Testis (tissue), 3 donors: ENCODE results near the gene DPP10. TPM values are rescaled to one million over a fixed set of nuclear protein-coding genes. Genes with fewer than 3 reads are reported as not detected.

Source experiments
- DNase-seq: peaks from one replicate; pipeline ENCODE4 v3.0.0-alpha.2; 2019
- H3K27ac ChIP-seq, 2 donors: fragments of 200-600 bp; sonication (generic); one replicate each; pipeline ENCODE4 v1.5.1; 2019
- H3K27me3 ChIP-seq: fragments of 200-600 bp; sonication (generic); one replicate; pipeline ENCODE4 v1.5.1; 2019
- H3K36me3 ChIP-seq: fragments of 200-600 bp; sonication (generic); one replicate; pipeline ENCODE4 v1.5.1; 2017; ENCODE audit warnings: low read depth; ENCODE audit errors: missing control alignments
- H3K4me1 ChIP-seq: fragments of 200-600 bp; sonication (generic); one replicate; pipeline ENCODE4 v1.5.1; 2019
- H3K4me3 ChIP-seq, 2 donors: fragments of 200-600 bp; sonication (generic); one replicate each; pipeline ENCODE4 v1.5.1; 2017 to 2019
- H3K9me3 ChIP-seq: fragments of 200-600 bp; sonication (generic); one replicate; pipeline ENCODE4 v1.5.1; 2017
- POLR2A ChIP-seq: fragments of 450-650 bp; IDR thresholded peaks from one replicate; pipeline ENCODE4 v1.6.1; 2017; ENCODE audit warnings: antibody characterized with exemption, mild to moderate bottlenecking, moderate library complexity
- WGBS, 2 donors: methylation state at CpG; one replicate each; pipeline ENCODE4 v1.1.5; 2018; 5-methylcytosine and 5-hydroxymethylcytosine counted together
- intact Hi-C: fragments of 100-400 bp; cut with DNase I; formaldehyde crosslinking; loops from one replicate; pipeline ENCODE4 v1.15.1; 2023; ENCODE audit warnings: low total_unique reads
- polyA plus RNA-seq: library from polyadenylated mRNA; stranded (reverse); fragments of 350-450 nt; fragmentation: Illumina TruSeq; extraction: RNeasy Lipid Tissue Mini Kit (QIAGEN cat#74804); gene quantifications from one replicate; pipeline ENCODE4 v1.2.3, GENCODE V29; 2014; ENCODE audit warnings: low read depth, low replicate concordance; ENCODE audit not compliant: insufficient read depth
- total RNA-seq, 2 donors: library from RNA; depleted of rRNA; stranded (reverse); fragments of >200 nt; gene quantifications; one replicate each; pipeline ENCODE4 v1.2.3, GENCODE V29; 2016
- TF ChIP-seq, protein P1 (sequence below), 3 experiments: fragments of 450-650 bp in 2 of 3; fragments of 200-600 bp in 1 of 3; sonication (generic) in 1 of 3; IDR thresholded peaks; one replicate each; pipeline ENCODE4 v1.5.1; 2016 to 2019; ENCODE audit warnings: antibody characterized with exemption in 3 of 3, mild to moderate bottlenecking in 2 of 3, moderate library complexity in 1 of 3

The DPP10 gene
- total and polyA plus RNA-seq, 3 donors from 2014 or later: 1.7 to 6.7 (median 6.7) TPM

- intact Hi-C loops: no loop called here
- Histone ChIP-seq H3K9me3 (no peaks in the 10 kb centered on the region), H3K27ac (no peak overlapping the region), H3K4me3 (no peak overlapping the region), H3K4me1 (no peaks in the 10 kb centered on the region), H3K36me3 (no peaks in the 10 kb centered on the region), H3K27me3 (no peaks in the 10 kb centered on the region)
- no peak for DNase-seq
- TF ChIP-seq, protein P1, sequence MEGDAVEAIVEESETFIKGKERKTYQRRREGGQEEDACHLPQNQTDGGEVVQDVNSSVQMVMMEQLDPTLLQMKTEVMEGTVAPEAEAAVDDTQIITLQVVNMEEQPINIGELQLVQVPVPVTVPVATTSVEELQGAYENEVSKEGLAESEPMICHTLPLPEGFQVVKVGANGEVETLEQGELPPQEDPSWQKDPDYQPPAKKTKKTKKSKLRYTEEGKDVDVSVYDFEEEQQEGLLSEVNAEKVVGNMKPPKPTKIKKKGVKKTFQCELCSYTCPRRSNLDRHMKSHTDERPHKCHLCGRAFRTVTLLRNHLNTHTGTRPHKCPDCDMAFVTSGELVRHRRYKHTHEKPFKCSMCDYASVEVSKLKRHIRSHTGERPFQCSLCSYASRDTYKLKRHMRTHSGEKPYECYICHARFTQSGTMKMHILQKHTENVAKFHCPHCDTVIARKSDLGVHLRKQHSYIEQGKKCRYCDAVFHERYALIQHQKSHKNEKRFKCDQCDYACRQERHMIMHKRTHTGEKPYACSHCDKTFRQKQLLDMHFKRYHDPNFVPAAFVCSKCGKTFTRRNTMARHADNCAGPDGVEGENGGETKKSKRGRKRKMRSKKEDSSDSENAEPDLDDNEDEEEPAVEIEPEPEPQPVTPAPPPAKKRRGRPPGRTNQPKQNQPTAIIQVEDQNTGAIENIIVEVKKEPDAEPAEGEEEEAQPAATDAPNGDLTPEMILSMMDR (IDR thresholded peaks at IDR 0.05): no peak
- no peak for TF ChIP-seq POLR2A
- WGBS, 2 donors: 76 to 79% methylated on average over 4 of the region's 4 CpGs
Measured at GRCh38 chr2:115314119-115314518, 871.7 kb downstream of the DPP10 start.

- H3K9me3 ChIP-seq: no peaks in the 10 kb centered on the region
- H3K27ac ChIP-seq: no peak overlapping the region
- intact Hi-C loops: no loop called here
- H3K4me3 ChIP-seq: no peak overlapping the region
- no peaks in the 10 kb centered on the region for H3K36me3 ChIP-seq
- H3K27me3 ChIP-seq: no peaks in the 10 kb centered on the region
- TF ChIP-seq POLR2A: no peak
- TF ChIP-seq, protein P1 (IDR thresholded peaks at IDR 0.05): no peak
- no peaks in the 10 kb centered on the region for H3K4me1 ChIP-seq
- WGBS, 2 donors: 71 to 80% methylated on average over 1 of the region's 1 CpG
- DNase-seq: no peak
Measured at GRCh38 chr2:115327061-115327460, 884.6 kb downstream of the DPP10 start.

DNA sequence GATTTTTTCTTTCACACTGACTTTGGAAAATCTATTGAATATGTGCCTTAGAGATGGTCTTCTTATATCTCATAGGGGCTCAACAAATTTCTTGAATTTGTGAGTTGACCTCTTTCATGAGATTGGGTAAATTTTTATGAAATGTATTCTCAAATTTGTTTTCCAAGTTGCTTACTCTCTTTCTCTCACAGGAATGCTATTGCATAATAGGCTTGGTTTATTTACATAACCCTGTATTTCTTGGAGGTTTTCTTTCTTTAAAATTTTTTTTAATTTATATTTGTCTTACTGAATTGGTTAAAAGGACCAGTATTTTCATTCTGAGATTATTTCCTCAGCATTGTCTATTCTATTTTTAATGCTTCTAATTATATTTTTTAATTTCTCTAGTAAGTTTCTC is 917.1 kb downstream of the DPP10 start:
- intact Hi-C loops: no loop called here
- Histone ChIP-seq H3K27ac (no peak overlapping the region), H3K4me1 (no peaks in the 10 kb centered on the region), H3K4me3 (no peak overlapping the region), H3K36me3 (no peaks in the 10 kb centered on the region), H3K9me3 (no peaks in the 10 kb centered on the region), H3K27me3 (no peaks in the 10 kb centered on the region)
- no peak for DNase-seq
- TF ChIP-seq, protein P1 (IDR thresholded peaks at IDR 0.05): no peak
- TF ChIP-seq POLR2A: no peak

GRCh38 chr2:115364093-115364492 is 921.7 kb downstream of the DPP10 start:
- TF ChIP-seq, protein P1 (IDR thresholded peaks at IDR 0.05): no peak
- no peak for TF ChIP-seq POLR2A
- H3K4me1 ChIP-seq: no peaks in the 10 kb centered on the region
- no peak overlapping the region for H3K27ac ChIP-seq
- WGBS, 2 donors: 73 to 85% methylated on average over 6 of the region's 6 CpGs
- H3K27me3 ChIP-seq: no peaks in the 10 kb centered on the region
- no peaks in the 10 kb centered on the region for H3K36me3 ChIP-seq
- H3K9me3 ChIP-seq: no peaks in the 10 kb centered on the region
- H3K4me3 ChIP-seq: no peak overlapping the region
- intact Hi-C loops: no loop called here
- no peak for DNase-seq

- no peak for DNase-seq
- intact Hi-C loops: no loop called here
- Histone ChIP-seq H3K4me1 (no peaks in the 10 kb centered on the region), H3K4me3 (no peak overlapping the region), H3K36me3 (no peaks in the 10 kb centered on the region), H3K9me3 (no peaks in the 10 kb centered on the region), H3K27ac (no peak overlapping the region), H3K27me3 (no peaks in the 10 kb centered on the region)
- no peak for TF ChIP-seq POLR2A
- TF ChIP-seq, protein P1 (IDR thresholded peaks at IDR 0.05): no peak
- 92 to 93% methylated on average over 4 of the region's 4 CpGs for WGBS, 2 donors
Measured at GRCh38 chr2:115369400-115369799, 927.0 kb downstream of the DPP10 start.
